Measurements from ENCODE around the gene RMP24.
"Not testable (repeated sequence)": the region's sequence is repeated elsewhere in the genome, so short reads cannot be mapped to it uniquely, and the experiment has no call there.

RMP24 gene

GRCh38 chr18:35964319-35964718 lies 8.2 kb upstream of the RMP24 start:
- Histone ChIP-seq H4K20me1 (no peaks in the 10 kb centered on the region), H3K9ac (no peak overlapping the region), H3K36me3 (no peaks in the 10 kb centered on the region), H3K4me3 (no peak overlapping the region), H3K27ac (no peak overlapping the region), H3K4me2 (no peak overlapping the region), H3K9me3 (peaks cover 9% of the 10 kb centered on the region), H3K27me3 (no peaks in the 10 kb centered on the region), H3K4me1 (peaks cover 6% of the 10 kb centered on the region)
- TF ChIP-seq Cebpa-rat (IDR thresholded peaks at IDR 0.05) = no peak

- not testable (repeated sequence) for H3K36me3 ChIP-seq, H3K9ac ChIP-seq, H3K9me3 ChIP-seq, H3K27ac ChIP-seq, H4K20me1 ChIP-seq, H3K4me3 ChIP-seq, H3K4me2 ChIP-seq, H3K27me3 ChIP-seq
- peaks cover 24% of the 10 kb centered on the region for H3K4me1 ChIP-seq
Measured at GRCh38 chr18:35967866-35968265, 4.6 kb upstream of the RMP24 start.

GRCh38 chr18:35968278-35968880 lies 4.1 kb upstream of the RMP24 start:
- peaks cover 29% of the 10 kb centered on the region for H3K4me1 ChIP-seq
- H3K27ac ChIP-seq = no peak overlapping the region
- H3K9me3 ChIP-seq = peaks cover 3% of the 10 kb centered on the region; the same call in 1 of the 2 replicates
- no peak for TF ChIP-seq Cebpa-rat (IDR thresholded peaks at IDR 0.05)
- no peak overlapping the region; the same call in 1 of the 2 replicates for H3K4me2 ChIP-seq
- no peak overlapping the region for H3K9ac ChIP-seq
- H4K20me1 ChIP-seq = no peaks in the 10 kb centered on the region
- H3K27me3 ChIP-seq = no peaks in the 10 kb centered on the region
- H3K36me3 ChIP-seq = no peaks in the 10 kb centered on the region
- no peak overlapping the region for H3K4me3 ChIP-seq

- Histone ChIP-seq H3K27ac (peak overlapping the region; percentile 14; the same call in 1 of the 2 replicates), H3K27me3 (no peaks in the 10 kb centered on the region), H3K36me3 (peaks cover 10% of the 10 kb centered on the region; the same call in 1 of the 2 replicates), H4K20me1 (0 out of 2 replicates have a peak, but pooled peaks cover 6% of the 10 kb centered on the region), H3K9ac (no peak overlapping the region), H3K4me1 (peaks cover 41% of the 10 kb centered on the region), H3K4me3 (no peak overlapping the region), H3K9me3 (peaks cover 3% of the 10 kb centered on the region; the same call in 1 of the 2 replicates), H3K4me2 (peak overlapping the region; percentile 79)
- no peak for TF ChIP-seq Cebpa-rat (IDR thresholded peaks at IDR 0.05)
Measured at GRCh38 chr18:35969676-35970075, 2.8 kb upstream of the RMP24 start.

GRCh38 chr18:35971661-35972196 lies 750 bp upstream of the RMP24 start:
- H3K4me2 ChIP-seq = peak overlapping the region; percentile 79
- peak overlapping the region; percentile 77 for H3K27ac ChIP-seq
- H3K9me3 ChIP-seq = peaks cover 3% of the 10 kb centered on the region; the same call in 1 of the 2 replicates
- H3K4me3 ChIP-seq = peak overlapping the region; percentile 77
- 0 out of 2 replicates have a peak, but pooled peaks cover 9% of the 10 kb centered on the region for H4K20me1 ChIP-seq
- no peak for TF ChIP-seq Cebpa-rat (IDR thresholded peaks at IDR 0.05)
- H3K9ac ChIP-seq = peak overlapping the region; percentile 86
- peaks cover 41% of the 10 kb centered on the region for H3K4me1 ChIP-seq
- H3K27me3 ChIP-seq = no peaks in the 10 kb centered on the region
- H3K36me3 ChIP-seq = peaks cover 31% of the 10 kb centered on the region

GRCh38 chr18:35973650-35974049 lies 1.2 kb downstream of the RMP24 start:
- H3K9me3 ChIP-seq = no peaks in the 10 kb centered on the region; the same call in 1 of the 2 replicates
- H4K20me1 ChIP-seq = 0 out of 2 replicates have a peak, but pooled peaks cover 9% of the 10 kb centered on the region
- H3K4me3 ChIP-seq = peak overlapping the region; percentile 77
- TF ChIP-seq Cebpa-rat (IDR thresholded peaks at IDR 0.05) = no peak
- H3K27ac ChIP-seq = no peak overlapping the region
- H3K27me3 ChIP-seq = no peaks in the 10 kb centered on the region
- peaks cover 34% of the 10 kb centered on the region for H3K4me1 ChIP-seq
- H3K9ac ChIP-seq = peak overlapping the region; percentile 86
- peaks cover 50% of the 10 kb centered on the region for H3K36me3 ChIP-seq
- H3K4me2 ChIP-seq = peak overlapping the region; percentile 87

- Histone ChIP-seq H3K4me1 (peaks cover 34% of the 10 kb centered on the region), H3K27ac (no peak overlapping the region), H3K9ac (peak overlapping the region; percentile 86; the same call in 1 of the 2 replicates), H4K20me1 (0 out of 2 replicates have a peak, but pooled peaks cover 9% of the 10 kb centered on the region), H3K4me3 (peak overlapping the region; percentile 77; the same call in 1 of the 2 replicates), H3K9me3 (no peaks in the 10 kb centered on the region), H3K4me2 (peak overlapping the region; percentile 87), H3K27me3 (no peaks in the 10 kb centered on the region), H3K36me3 (peaks cover 55% of the 10 kb centered on the region)
- no peak for TF ChIP-seq Cebpa-rat (IDR thresholded peaks at IDR 0.05)
Measured at GRCh38 chr18:35974181-35974580, 1.7 kb downstream of the RMP24 start.

- no peak for TF ChIP-seq Cebpa-rat (IDR thresholded peaks at IDR 0.05)
- H3K4me1 ChIP-seq = peaks cover 5% of the 10 kb centered on the region
- H3K27ac ChIP-seq = no peak overlapping the region
- H3K9me3 ChIP-seq = no peaks in the 10 kb centered on the region
- H3K4me3 ChIP-seq = no peak overlapping the region
- no peaks in the 10 kb centered on the region for H3K27me3 ChIP-seq
- H3K4me2 ChIP-seq = no peak overlapping the region
- no peak overlapping the region for H3K9ac ChIP-seq
- peaks cover 94% of the 10 kb centered on the region for H3K36me3 ChIP-seq
- 0 out of 2 replicates have a peak, but pooled peaks cover 8% of the 10 kb centered on the region for H4K20me1 ChIP-seq
Measured at GRCh38 chr18:35979112-35979511, 6.6 kb downstream of the RMP24 start.

GRCh38 chr18:35982409-35983114 lies 10.1 kb downstream of the RMP24 start:
- Histone ChIP-seq H3K4me3 (no peak overlapping the region), H4K20me1 (no peaks in the 10 kb centered on the region), H3K27ac (no peak overlapping the region), H3K27me3 (no peaks in the 10 kb centered on the region), H3K4me1 (no peaks in the 10 kb centered on the region), H3K9ac (no peak overlapping the region), H3K36me3 (peaks cover 76% of the 10 kb centered on the region), H3K4me2 (no peak overlapping the region), H3K9me3 (no peaks in the 10 kb centered on the region)
- TF ChIP-seq Cebpa-rat (IDR thresholded peaks at IDR 0.05) = no peak

- Histone ChIP-seq H3K9me3 (no peaks in the 10 kb centered on the region), H3K4me1 (no peaks in the 10 kb centered on the region), H4K20me1 (no peaks in the 10 kb centered on the region), H3K36me3 (peaks cover 73% of the 10 kb centered on the region), H3K9ac (no peak overlapping the region), H3K27ac (no peak overlapping the region), H3K4me3 (no peak overlapping the region), H3K27me3 (no peaks in the 10 kb centered on the region), H3K4me2 (no peak overlapping the region)
- no peak for TF ChIP-seq Cebpa-rat (IDR thresholded peaks at IDR 0.05)
Measured at GRCh38 chr18:35983147-35983546, 10.7 kb downstream of the RMP24 start.
